ENCODE results near the gene EIF2S1. TPM values are rescaled to one million over a fixed set of nuclear protein-coding genes. Genes with fewer than 3 reads are reported as not detected.
"Not testable (repeated sequence)": the region's sequence is repeated elsewhere in the genome, so short reads cannot be mapped to it uniquely, and the experiment has no call there.

EIF2S1 gene
- polyA plus RNA-seq = 100 to 1,000 TPM; 131 to 159 (median 141) TPM

- Mint-ChIP-seq H3K4me1 (peaks cover 50 to 81% of the 10 kb centered on the region in 2 donors), H3K4me3 (peak within 1 kb of the TSS; percentile 97 to 99 (median 99)), H3K36me3 (peaks cover 0 to 5% (median 0%) of the 10 kb centered on the region in 3 donors), H3K27me3 (ENCODE audit: low read depth in 3 of 3) (peaks cover 8 to 9% (median 8%) of the 10 kb centered on the region in 3 donors), H3K27ac (peak within 1 kb of the TSS; percentile 94 to 100 (median 98)), H3K9me3 (no peaks in the 10 kb centered on the region)
- DNase-seq = peak; percentile 100
These were observed at the start of gene EIF2S1, which contains the start of gene ATP6V1D for GRCh38 chr14:67359775-67360469. EIF2S1 (plus strand) TSS chr14:67360328; CDS start chr14:67364768, 4,440 bp downstream. ATP6V1D (minus strand) TSS chr14:67359804; CDS start chr14:67359698, 106 bp downstream.

- Mint-ChIP-seq H3K27me3 (ENCODE audit: low read depth in 3 of 3) (peaks cover 0 to 2% (median 0%) of the 10 kb centered on the region in 3 donors), H3K36me3 (peaks cover 4 to 21% (median 18%) of the 10 kb centered on the region in 3 donors), H3K4me3 (no peak overlapping the region), H3K4me1 (peaks cover 2 to 3% of the 10 kb centered on the region in 2 donors), H3K9me3 (no peaks in the 10 kb centered on the region), H3K27ac (no peak overlapping the region)
- DNase-seq = no peak
These were observed 48.3 kb upstream of the EIF2S1 start for GRCh38 chr14:67311868-67312267.

- peaks cover 4 to 17% (median 14%) of the 10 kb centered on the region in 3 donors for H3K36me3 Mint-ChIP-seq
- DNase-seq = no peak
- H3K4me3 Mint-ChIP-seq = no peak overlapping the region
- no peaks in the 10 kb centered on the region for H3K9me3 Mint-ChIP-seq
- H3K27ac Mint-ChIP-seq = no peak overlapping the region
- H3K4me1 Mint-ChIP-seq = no peaks in the 10 kb centered on the region
- peaks cover 0 to 2% (median 0%) of the 10 kb centered on the region in 3 donors for H3K27me3 Mint-ChIP-seq (ENCODE audit: low read depth in 3 of 3)
These were observed 47.0 kb upstream of the EIF2S1 start for GRCh38 chr14:67313153-67313552.

- Mint-ChIP-seq H3K4me1 (no peaks in the 10 kb centered on the region), H3K9me3 (no peaks in the 10 kb centered on the region), H3K4me3 (no peak overlapping the region), H3K36me3 (peaks cover 0 to 8% (median 4%) of the 10 kb centered on the region in 3 donors), H3K27ac (no peak overlapping the region), H3K27me3 (ENCODE audit: low read depth in 3 of 3) (no peaks in the 10 kb centered on the region)
- no peak for DNase-seq
These were observed 42.3 kb upstream of the EIF2S1 start for GRCh38 chr14:67317822-67318221.

GRCh38 chr14:67319142-67319541 is 41.0 kb upstream of the EIF2S1 start:
- Mint-ChIP-seq H3K27me3 (ENCODE audit: low read depth in 3 of 3) (no peaks in the 10 kb centered on the region), H3K4me1 (no peaks in the 10 kb centered on the region), H3K27ac (no peak overlapping the region), H3K9me3 (no peaks in the 10 kb centered on the region), H3K4me3 (no peak overlapping the region), H3K36me3 (peaks cover 0 to 8% (median 4%) of the 10 kb centered on the region in 3 donors)
- DNase-seq = no peak

- DNase-seq; H3K4me1 Mint-ChIP-seq; H3K4me3 Mint-ChIP-seq; H3K9me3 Mint-ChIP-seq; H3K27me3 Mint-ChIP-seq (ENCODE audit: low read depth in 3 of 3); H3K27ac Mint-ChIP-seq: not testable (repeated sequence)
- peaks cover 19 to 36% (median 25%) of the 10 kb centered on the region in 3 donors for H3K36me3 Mint-ChIP-seq
These were observed 30.5 kb upstream of the EIF2S1 start for GRCh38 chr14:67329666-67330065.

- no peak for DNase-seq
- peaks cover 14 to 41% (median 33%) of the 10 kb centered on the region in 3 donors for H3K36me3 Mint-ChIP-seq
- peaks cover 0 to 2% (median 0%) of the 10 kb centered on the region in 6 donors for H3K9me3 Mint-ChIP-seq
- no peaks in the 10 kb centered on the region for H3K4me1 Mint-ChIP-seq
- H3K27me3 Mint-ChIP-seq (ENCODE audit: low read depth in 3 of 3) = no peaks in the 10 kb centered on the region
- H3K27ac Mint-ChIP-seq = no peak overlapping the region
- no peak overlapping the region for H3K4me3 Mint-ChIP-seq
These were observed 28.6 kb upstream of the EIF2S1 start for GRCh38 chr14:67331368-67332125.

- Mint-ChIP-seq H3K9me3 (no peaks in the 10 kb centered on the region), H3K36me3 (peaks cover 14 to 40% (median 34%) of the 10 kb centered on the region in 3 donors), H3K4me3 (no peak overlapping the region), H3K27ac (no peak overlapping the region), H3K4me1 (no peaks in the 10 kb centered on the region), H3K27me3 (ENCODE audit: low read depth in 3 of 3) (no peaks in the 10 kb centered on the region)
- DNase-seq = no peak
These were observed 27.7 kb upstream of the EIF2S1 start for GRCh38 chr14:67332468-67332867.

- Mint-ChIP-seq H3K4me3 (no peak overlapping the region), H3K36me3 (peaks cover 22 to 52% (median 41%) of the 10 kb centered on the region in 3 donors), H3K27ac (no peak overlapping the region), H3K4me1 (no peaks in the 10 kb centered on the region), H3K27me3 (ENCODE audit: low read depth in 3 of 3) (peaks cover 0 to 2% (median 0%) of the 10 kb centered on the region in 3 donors), H3K9me3 (no peaks in the 10 kb centered on the region)
- no peak for DNase-seq
These were observed 24.3 kb upstream of the EIF2S1 start for GRCh38 chr14:67335781-67336180.

GRCh38 chr14:67341231-67341630 is 18.9 kb upstream of the EIF2S1 start:
- H3K4me1 Mint-ChIP-seq; H3K4me3 Mint-ChIP-seq; DNase-seq; H3K9me3 Mint-ChIP-seq; H3K27ac Mint-ChIP-seq; H3K27me3 Mint-ChIP-seq (ENCODE audit: low read depth in 3 of 3): not testable (repeated sequence)
- H3K36me3 Mint-ChIP-seq = peaks cover 26 to 43% (median 33%) of the 10 kb centered on the region in 3 donors

GRCh38 chr14:67343601-67344230 is 16.4 kb upstream of the EIF2S1 start:
- Mint-ChIP-seq H3K27ac (no peak overlapping the region), H3K36me3 (peaks cover 30 to 38% (median 31%) of the 10 kb centered on the region in 3 donors)

GRCh38 chr14:67345583-67345982 is 14.5 kb upstream of the EIF2S1 start:
- H3K27ac Mint-ChIP-seq = no peak overlapping the region
- DNase-seq = no peak
- H3K36me3 Mint-ChIP-seq = peaks cover 30 to 43% (median 38%) of the 10 kb centered on the region in 3 donors
- H3K4me1 Mint-ChIP-seq = no peaks in the 10 kb centered on the region
- no peaks in the 10 kb centered on the region for H3K9me3 Mint-ChIP-seq
- H3K4me3 Mint-ChIP-seq = no peak overlapping the region
- H3K27me3 Mint-ChIP-seq (ENCODE audit: low read depth in 3 of 3) = peaks cover 0 to 1% (median 0%) of the 10 kb centered on the region in 3 donors

More at GRCh38 chr14:67343601-67344230, 16.4 kb upstream of the EIF2S1 start:
- no peak for DNase-seq
- H3K9me3 Mint-ChIP-seq = no peaks in the 10 kb centered on the region
- H3K27me3 Mint-ChIP-seq (ENCODE audit: low read depth in 3 of 3) = peaks cover 0 to 2% (median 1%) of the 10 kb centered on the region in 3 donors
- no peaks in the 10 kb centered on the region for H3K4me1 Mint-ChIP-seq
- H3K4me3 Mint-ChIP-seq = no peak overlapping the region

- H3K36me3 Mint-ChIP-seq = peaks cover 15 to 20% (median 20%) of the 10 kb centered on the region in 3 donors
These were observed 8.1 kb upstream of the EIF2S1 start for GRCh38 chr14:67352055-67352454.

More at GRCh38 chr14:67352055-67352454, 8.1 kb upstream of the EIF2S1 start:
- Mint-ChIP-seq H3K4me1 (peaks cover 0 to 10% of the 10 kb centered on the region in 2 donors), H3K4me3 (no peak overlapping the region), H3K9me3 (no peaks in the 10 kb centered on the region), H3K27me3 (ENCODE audit: low read depth in 3 of 3) (no peaks in the 10 kb centered on the region), H3K27ac (no peak overlapping the region)
- no peak for DNase-seq
